ENCODE data around the gene NLRP11. TPM values are rescaled to one million over a fixed set of nuclear protein-coding genes. Genes with fewer than 3 reads are reported as not detected.

NLRP11 gene
- total RNA-seq, 4 donors from 2014 or later = not detected

DNA sequence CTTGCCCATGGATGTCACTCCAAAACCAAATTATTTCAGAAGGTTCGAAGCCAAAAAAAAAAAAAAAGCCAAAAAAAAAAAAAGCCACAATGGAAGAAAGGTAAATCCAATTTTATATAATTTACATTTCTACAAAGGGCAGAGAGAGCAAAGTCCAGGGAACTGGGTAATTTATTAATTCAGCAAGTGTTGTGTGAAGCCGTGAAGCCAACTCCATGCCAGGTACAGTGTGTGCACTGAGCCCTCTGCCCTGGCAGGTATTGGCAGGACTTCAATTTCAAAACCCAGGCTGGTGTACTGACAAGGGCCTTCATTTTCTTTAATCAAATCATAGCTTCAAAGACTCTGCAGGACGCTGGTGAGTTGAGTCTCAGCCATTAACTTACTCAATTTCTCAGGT is 78.4 kb downstream of the NLRP11 start:
- ATAC-seq (ENCODE audit: low FRiP score) (no peak), DNase-seq (ENCODE audit: low spot score) (no peak)
- TF ChIP-seq, protein P1, sequence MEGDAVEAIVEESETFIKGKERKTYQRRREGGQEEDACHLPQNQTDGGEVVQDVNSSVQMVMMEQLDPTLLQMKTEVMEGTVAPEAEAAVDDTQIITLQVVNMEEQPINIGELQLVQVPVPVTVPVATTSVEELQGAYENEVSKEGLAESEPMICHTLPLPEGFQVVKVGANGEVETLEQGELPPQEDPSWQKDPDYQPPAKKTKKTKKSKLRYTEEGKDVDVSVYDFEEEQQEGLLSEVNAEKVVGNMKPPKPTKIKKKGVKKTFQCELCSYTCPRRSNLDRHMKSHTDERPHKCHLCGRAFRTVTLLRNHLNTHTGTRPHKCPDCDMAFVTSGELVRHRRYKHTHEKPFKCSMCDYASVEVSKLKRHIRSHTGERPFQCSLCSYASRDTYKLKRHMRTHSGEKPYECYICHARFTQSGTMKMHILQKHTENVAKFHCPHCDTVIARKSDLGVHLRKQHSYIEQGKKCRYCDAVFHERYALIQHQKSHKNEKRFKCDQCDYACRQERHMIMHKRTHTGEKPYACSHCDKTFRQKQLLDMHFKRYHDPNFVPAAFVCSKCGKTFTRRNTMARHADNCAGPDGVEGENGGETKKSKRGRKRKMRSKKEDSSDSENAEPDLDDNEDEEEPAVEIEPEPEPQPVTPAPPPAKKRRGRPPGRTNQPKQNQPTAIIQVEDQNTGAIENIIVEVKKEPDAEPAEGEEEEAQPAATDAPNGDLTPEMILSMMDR (IDR thresholded peaks at IDR 0.05) = no peak

- DNase-seq (ENCODE audit: low spot score) = no peak
- ATAC-seq (ENCODE audit: low FRiP score) = no peak
- TF ChIP-seq, protein P1 (IDR thresholded peaks at IDR 0.05) = no peak
Observed at GRCh38 chr19:55750715-55751114, 81.1 kb downstream of the NLRP11 start.

DNA sequence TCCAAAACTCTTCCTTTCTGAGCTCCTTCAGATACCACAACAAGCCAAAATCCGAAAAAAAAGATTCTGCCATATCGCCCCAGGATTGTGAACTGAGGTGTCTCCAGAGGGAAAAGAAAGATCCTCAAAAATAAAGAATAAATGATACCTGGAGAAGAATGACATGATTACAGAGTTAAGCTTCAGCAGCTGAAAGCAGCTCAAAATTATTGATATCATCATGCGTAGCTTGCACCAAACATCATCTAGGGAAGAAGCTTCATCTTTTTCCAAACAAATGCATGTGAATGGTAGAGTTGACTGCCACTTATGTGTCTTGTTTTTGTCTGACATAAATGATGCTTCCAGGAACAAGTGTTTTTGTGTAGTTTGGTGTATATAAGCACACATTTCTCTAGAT is 93.5 kb downstream of the NLRP11 start, which contains the start of gene NLRP9:
Gene NLRP9, minus strand, starts transcription at position 101 of the 400 bp plus-strand sequence. Its CDS starts 28 bp downstream, at position 73.
- ATAC-seq (ENCODE audit: low FRiP score) (no peak), DNase-seq (ENCODE audit: low spot score) (no peak)
- TF ChIP-seq, protein P1 (IDR thresholded peaks at IDR 0.05) = no peak

Other genes with a start within 250 kb of the NLRP11 start
- gene FIZ1, start 232.5 kb downstream of the NLRP11 start, total RNA-seq = 1 to 10 TPM; 4.2 to 7.1 (median 5.0) TPM
- gene ZNF524, start 231.7 kb downstream of the NLRP11 start, total RNA-seq = 10 to 100 TPM; 15.6 to 27.5 (median 17.4) TPM
- gene ZNF865, start 226.4 kb downstream of the NLRP11 start, total RNA-seq = 1 to 10 TPM; 2.2 to 6.3 (median 3.8) TPM
- gene ZNF784, start 207.4 kb downstream of the NLRP11 start, total RNA-seq = 1 to 10 TPM; 2.5 to 3.8 (median 3.2) TPM
- gene ZNF580, start 191.0 kb downstream of the NLRP11 start, total RNA-seq = 10 to 100 TPM; 11.4 to 20.5 (median 13.8) TPM
- gene ZNF581, start 188.3 kb downstream of the NLRP11 start, total RNA-seq = 10 to 100 TPM in 3 of 4 donors, 1 to 10 TPM in 1; 9.9 to 15.0 (median 11.9) TPM
- gene CCDC106, start 183.8 kb downstream of the NLRP11 start, total RNA-seq = 10 to 100 TPM in 3 of 4 donors, 1 to 10 TPM in 1; 9.8 to 15.2 (median 11.0) TPM
- gene U2AF2, start 177.0 kb downstream of the NLRP11 start, total RNA-seq = 100 to 1,000 TPM in 2 of 4 donors, 10 to 100 TPM in 2; 55.2 to 132 (median 86.1) TPM
- 10 to 100 TPM; 56.4 to 82.3 (median 62.0) TPM for gene EPN1, start 156.8 kb downstream of the NLRP11 start, total RNA-seq
- gene NLRP9, start 93.6 kb downstream of the NLRP11 start, total RNA-seq = not detected
- gene RFPL4A, start 72.9 kb downstream of the NLRP11 start, total RNA-seq = not detected
- not detected for gene RFPL4AL1, start 62.9 kb downstream of the NLRP11 start, total RNA-seq
- not detected for gene NLRP4, start 4.5 kb upstream of the NLRP11 start, total RNA-seq
- gene NLRP13, start 100.3 kb upstream of the NLRP11 start, total RNA-seq = not detected
- gene NLRP8, start 115.8 kb upstream of the NLRP11 start, total RNA-seq = not detected
- not detected for gene NLRP5, start 154.8 kb upstream of the NLRP11 start, total RNA-seq

Measured in omental fat pad (tissue), 4 donors.